ENCODE measurements around the gene BRD1.

- TF ChIP-seq CTCF (IDR thresholded peaks at IDR 0.05) (no peak), POLR2A (IDR thresholded peaks at IDR 0.05) (no peak)
These were observed 42.6 kb downstream of the BRD1 start for GRCh38 chr22:49785046-49785521.
